GM12878 (cell line): ENCODE measurements around the gene MYH9. TPM values are rescaled to one million over a fixed set of nuclear protein-coding genes. Genes with fewer than 3 reads are reported as not detected.

Experiments used
- DPF2 ChIP-seq: fragments of 450-650 bp; IDR thresholded peaks from 2 replicates; pipeline ENCODE4 v1.6.1; 2017; ENCODE audit warnings: mild to moderate bottlenecking
- E2F8 ChIP-seq: fragments of 450-650 bp; IDR thresholded peaks from 2 replicates; pipeline ENCODE4 v1.6.1; 2018; ENCODE audit warnings: mild to moderate bottlenecking, low read depth, moderate library complexity; ENCODE audit not compliant: partially characterized antibody
- EED ChIP-seq: sonication (generic); IDR thresholded peaks from 2 replicates; pipeline ENCODE4 v1.6.1; 2016; ENCODE audit warnings: antibody characterized with exemption, low read depth
- EGR1 ChIP-seq, 2 experiments: IDR thresholded peaks; 1 replicate in 1 of 2; 2 replicates in 1 of 2; pipeline ENCODE4 v1.6.1; 2011 to 2012; ENCODE audit warnings: low read depth in 2 of 2, low read length in 2 of 2, borderline replicate concordance in 1 of 2, mild to moderate bottlenecking in 1 of 2, moderate library complexity in 1 of 2
- HDAC2 ChIP-seq: fragments of 200-600 bp; sonication (generic); IDR thresholded peaks from 2 replicates; pipeline ENCODE4 v1.6.1; 2017
- HDAC6 ChIP-seq: fragments of 200-600 bp; sonication (generic); IDR thresholded peaks from one replicate; pipeline ENCODE4 v1.8.0; 2017; ENCODE audit warnings: antibody characterized with exemption; ENCODE audit not compliant: unreplicated experiment
- HDGF ChIP-seq: fragments of 450-650 bp; IDR thresholded peaks from 2 replicates; pipeline ENCODE4 v1.6.1; 2016; ENCODE audit warnings: antibody characterized with exemption
- KDM1A ChIP-seq: fragments of 200-600 bp; sonication (generic); IDR thresholded peaks from 2 replicates; pipeline ENCODE4 v1.6.1; 2016; ENCODE audit warnings: borderline replicate concordance
- MEF2B ChIP-seq: fragments of 450-650 bp; IDR thresholded peaks from 2 replicates; pipeline ENCODE4 v1.6.1; 2018; ENCODE audit warnings: mild to moderate bottlenecking, moderate library complexity; ENCODE audit not compliant: partially characterized antibody, poor library complexity, severe bottlenecking
- MXI1 ChIP-seq: fragments of 150-350 bp; IDR thresholded peaks from 2 replicates; pipeline ENCODE4 v1.6.1; 2011; ENCODE audit warnings: low read depth, mild to moderate bottlenecking, inconsistent platforms, low read length, improper control_type of control experiment
- NFYA ChIP-seq: IDR thresholded peaks from 2 replicates; pipeline ENCODE4 v1.6.1; 2011; ENCODE audit warnings: low read depth, mild to moderate bottlenecking, low read length, improper control_type of control experiment, borderline replicate concordance
- SMAD1 ChIP-seq: fragments of 450-650 bp; IDR thresholded peaks from 2 replicates; pipeline ENCODE4 v1.6.1; 2018; ENCODE audit warnings: mild to moderate bottlenecking, low read depth; ENCODE audit not compliant: partially characterized antibody
- STAT1 ChIP-seq: fragments of 450-650 bp; conservative IDR thresholded peaks from 2 replicates; pipeline ENCODE4 v1.6.1; 2014; ENCODE audit warnings: antibody characterized with exemption, mild to moderate bottlenecking
- SUPT20H ChIP-seq: IDR thresholded peaks from 2 replicates; pipeline ENCODE4 v1.6.1; 2011; ENCODE audit warnings: low read depth, mild to moderate bottlenecking, low read length, moderate library complexity, borderline replicate concordance; ENCODE audit not compliant: control insufficient read depth
- TCF3 ChIP-seq: IDR thresholded peaks from 2 replicates; pipeline ENCODE4 v1.6.1; 2012; ENCODE audit warnings: low read depth, mild to moderate bottlenecking, low read length, borderline replicate concordance; ENCODE audit not compliant: insufficient read depth
- ZNF207 ChIP-seq: fragments of 450-650 bp; IDR thresholded peaks from 2 replicates; pipeline ENCODE4 v1.6.1; 2014; ENCODE audit warnings: antibody characterized with exemption, mild to moderate bottlenecking, borderline replicate concordance
- ZNF24 ChIP-seq: fragments of 450-650 bp; IDR thresholded peaks from 2 replicates; pipeline ENCODE4 v1.6.1; 2017; ENCODE audit warnings: antibody characterized with exemption, mild to moderate bottlenecking
- polyA plus RNA-seq, 11 experiments: library from polyadenylated mRNA; depleted of rRNA in 4 of 11; unstranded in 6 of 11; stranded (reverse) in 5 of 11; fragments of >200 nt; fragmentation: Nextera tagmentation in 4 of 11; fragmentation: Illumina TruSeq in 1 of 11; extraction: Ambion mirVana in 4 of 11; extraction: Trizol in 1 of 11; gene quantifications; 1 replicate in 1 of 11; 2 replicates in 10 of 11; pipeline versions ENCODE4 v1.2.1 to v1.2.3, GENCODE V29; 2011 to 2016; ENCODE audit warnings: inconsistent platforms in 2 of 11, missing spikeins in 2 of 11, low read depth in 1 of 11
- total RNA-seq, 4 experiments: library from RNA; depleted of rRNA in 3 of 4; stranded (reverse); fragments of >200 nt in 3 of 4; fragmentation: Illumina TruSeq in 1 of 4; extraction: Trizol in 1 of 4; gene quantifications; 2 replicates each; pipeline versions ENCODE4 v1.2.1 to v1.2.3, GENCODE V29; 2013 to 2021
- TF ChIP-seq, protein P1 (sequence below): fragments of 150-350 bp; IDR thresholded peaks from 2 replicates; pipeline ENCODE4 v1.6.1; 2016; ENCODE audit warnings: low read depth, low read length
- TF ChIP-seq, protein P2 (sequence below): fragments of 450-650 bp; IDR thresholded peaks from 2 replicates; pipeline ENCODE4 v1.6.1; 2017; ENCODE audit warnings: mild to moderate bottlenecking, moderate library complexity

MYH9 gene
- total and polyA plus RNA-seq, 10 of the 15 experiments (the other 5 are each of a cell fraction or from before 2014, with no cell fraction given) = 5.1 to 525 (median 145) TPM

DNA sequence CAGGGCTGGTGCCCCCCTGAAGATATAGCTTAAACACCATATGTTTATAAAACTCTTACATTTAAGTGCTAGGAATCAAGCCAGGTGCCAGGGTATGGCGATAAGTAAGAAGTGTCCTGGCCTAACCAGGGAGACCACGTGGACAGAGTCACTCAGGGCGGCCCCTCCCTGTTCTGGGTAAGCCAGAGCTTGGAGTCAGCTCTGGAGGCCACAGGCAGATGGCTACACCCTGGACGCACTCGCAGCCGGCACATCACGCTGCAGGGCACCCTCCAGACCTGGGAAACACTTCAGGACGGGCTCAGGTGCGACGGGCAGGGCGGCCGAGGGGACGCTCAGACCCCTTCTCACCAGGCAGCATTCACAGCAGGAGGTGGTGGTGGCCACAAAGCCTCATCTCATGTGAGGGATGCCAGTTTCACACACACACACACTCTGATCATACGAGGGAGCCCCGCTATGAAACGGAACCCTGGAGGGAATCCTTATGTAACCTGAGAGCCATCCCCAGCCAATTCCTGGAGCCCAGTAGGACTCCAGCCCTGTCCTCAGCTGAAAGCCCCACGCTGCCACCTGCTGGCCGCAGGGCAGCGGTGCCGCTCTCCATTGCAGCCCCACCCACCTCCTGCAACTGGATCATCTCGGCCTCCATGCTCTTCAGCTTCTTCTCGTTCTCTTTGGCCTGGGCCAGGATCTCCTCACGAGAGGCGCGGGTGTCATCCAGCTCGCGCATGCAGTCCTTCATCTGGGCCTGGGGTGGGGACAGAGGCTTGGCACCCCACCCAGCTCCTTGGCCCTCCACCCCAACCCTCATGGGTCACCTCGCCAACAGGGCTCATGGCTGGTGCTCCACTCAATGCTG, 101.4 kb downstream of the MYH9 start (continued):
- no peak for TF ChIP-seq STAT1
- TF ChIP-seq SMAD1 = no peak
- TF ChIP-seq EED = no peak
- no peak for TF ChIP-seq ZNF207
- no peak for TF ChIP-seq MXI1
- TF ChIP-seq HDAC2 = no peak
- TF ChIP-seq TCF3 = no peak
- TF ChIP-seq HDAC6 = no peak
- TF ChIP-seq, protein P1, sequence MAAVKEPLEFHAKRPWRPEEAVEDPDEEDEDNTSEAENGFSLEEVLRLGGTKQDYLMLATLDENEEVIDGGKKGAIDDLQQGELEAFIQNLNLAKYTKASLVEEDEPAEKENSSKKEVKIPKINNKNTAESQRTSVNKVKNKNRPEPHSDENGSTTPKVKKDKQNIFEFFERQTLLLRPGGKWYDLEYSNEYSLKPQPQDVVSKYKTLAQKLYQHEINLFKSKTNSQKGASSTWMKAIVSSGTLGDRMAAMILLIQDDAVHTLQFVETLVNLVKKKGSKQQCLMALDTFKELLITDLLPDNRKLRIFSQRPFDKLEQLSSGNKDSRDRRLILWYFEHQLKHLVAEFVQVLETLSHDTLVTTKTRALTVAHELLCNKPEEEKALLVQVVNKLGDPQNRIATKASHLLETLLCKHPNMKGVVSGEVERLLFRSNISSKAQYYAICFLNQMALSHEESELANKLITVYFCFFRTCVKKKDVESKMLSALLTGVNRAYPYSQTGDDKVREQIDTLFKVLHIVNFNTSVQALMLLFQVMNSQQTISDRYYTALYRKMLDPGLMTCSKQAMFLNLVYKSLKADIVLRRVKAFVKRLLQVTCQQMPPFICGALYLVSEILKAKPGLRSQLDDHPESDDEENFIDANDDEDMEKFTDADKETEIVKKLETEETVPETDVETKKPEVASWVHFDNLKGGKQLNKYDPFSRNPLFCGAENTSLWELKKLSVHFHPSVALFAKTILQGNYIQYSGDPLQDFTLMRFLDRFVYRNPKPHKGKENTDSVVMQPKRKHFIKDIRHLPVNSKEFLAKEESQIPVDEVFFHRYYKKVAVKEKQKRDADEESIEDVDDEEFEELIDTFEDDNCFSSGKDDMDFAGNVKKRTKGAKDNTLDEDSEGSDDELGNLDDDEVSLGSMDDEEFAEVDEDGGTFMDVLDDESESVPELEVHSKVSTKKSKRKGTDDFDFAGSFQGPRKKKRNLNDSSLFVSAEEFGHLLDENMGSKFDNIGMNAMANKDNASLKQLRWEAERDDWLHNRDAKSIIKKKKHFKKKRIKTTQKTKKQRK = no peak
- TF ChIP-seq NFYA = no peak
- TF ChIP-seq, protein P2, sequence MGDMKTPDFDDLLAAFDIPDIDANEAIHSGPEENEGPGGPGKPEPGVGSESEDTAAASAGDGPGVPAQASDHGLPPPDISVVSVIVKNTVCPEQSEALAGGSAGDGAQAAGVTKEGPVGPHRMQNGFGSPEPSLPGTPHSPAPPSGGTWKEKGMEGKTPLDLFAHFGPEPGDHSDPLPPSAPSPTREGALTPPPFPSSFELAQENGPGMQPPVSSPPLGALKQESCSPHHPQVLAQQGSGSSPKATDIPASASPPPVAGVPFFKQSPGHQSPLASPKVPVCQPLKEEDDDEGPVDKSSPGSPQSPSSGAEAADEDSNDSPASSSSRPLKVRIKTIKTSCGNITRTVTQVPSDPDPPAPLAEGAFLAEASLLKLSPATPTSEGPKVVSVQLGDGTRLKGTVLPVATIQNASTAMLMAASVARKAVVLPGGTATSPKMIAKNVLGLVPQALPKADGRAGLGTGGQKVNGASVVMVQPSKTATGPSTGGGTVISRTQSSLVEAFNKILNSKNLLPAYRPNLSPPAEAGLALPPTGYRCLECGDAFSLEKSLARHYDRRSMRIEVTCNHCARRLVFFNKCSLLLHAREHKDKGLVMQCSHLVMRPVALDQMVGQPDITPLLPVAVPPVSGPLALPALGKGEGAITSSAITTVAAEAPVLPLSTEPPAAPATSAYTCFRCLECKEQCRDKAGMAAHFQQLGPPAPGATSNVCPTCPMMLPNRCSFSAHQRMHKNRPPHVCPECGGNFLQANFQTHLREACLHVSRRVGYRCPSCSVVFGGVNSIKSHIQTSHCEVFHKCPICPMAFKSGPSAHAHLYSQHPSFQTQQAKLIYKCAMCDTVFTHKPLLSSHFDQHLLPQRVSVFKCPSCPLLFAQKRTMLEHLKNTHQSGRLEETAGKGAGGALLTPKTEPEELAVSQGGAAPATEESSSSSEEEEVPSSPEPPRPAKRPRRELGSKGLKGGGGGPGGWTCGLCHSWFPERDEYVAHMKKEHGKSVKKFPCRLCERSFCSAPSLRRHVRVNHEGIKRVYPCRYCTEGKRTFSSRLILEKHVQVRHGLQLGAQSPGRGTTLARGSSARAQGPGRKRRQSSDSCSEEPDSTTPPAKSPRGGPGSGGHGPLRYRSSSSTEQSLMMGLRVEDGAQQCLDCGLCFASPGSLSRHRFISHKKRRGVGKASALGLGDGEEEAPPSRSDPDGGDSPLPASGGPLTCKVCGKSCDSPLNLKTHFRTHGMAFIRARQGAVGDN = no peak
- 0 out of 3 replicates have a peak, but pooled peaks of 1 of the 2 experiments have one; percentile 14 for TF ChIP-seq EGR1 (IDR thresholded peaks at IDR 0.05; ENCODE audit: borderline replicate concordance in 1 of 2, low read depth in 2 of 2, low read length in 2 of 2)
- TF ChIP-seq MEF2B = no peak
- TF ChIP-seq E2F8 = no peak
- peak; percentile 34; the same call in 1 of the 2 replicates for TF ChIP-seq DPF2
- TF ChIP-seq SUPT20H = no peak
- TF ChIP-seq HDGF = 0 out of 2 replicates have a peak, but pooled peaks have one; percentile 45
- no peak for TF ChIP-seq ZNF24
- no peak for TF ChIP-seq KDM1A
